Measurements from ENCODE around the gene PACS2. TPM values are rescaled to one million over a fixed set of nuclear protein-coding genes. Genes with fewer than 3 reads are reported as not detected.
"Not testable (repeated sequence)": the region's sequence is repeated elsewhere in the genome, so short reads cannot be mapped to it uniquely, and the experiment has no call there.

PACS2 gene
- total and polyA plus RNA-seq, 4 donors: 5.1 to 21.9 (median 9.8) TPM

GRCh38 chr14:105326891-105327694 is 12.5 kb downstream of the PACS2 start:
- Histone ChIP-seq H3K27ac (ENCODE audit: low read depth in 1 of 2, low read length in 2 of 2) (no peak overlapping the region), H3K36me3 (ENCODE audit: control insufficient read depth in 4 of 4, insufficient read depth in 3 of 4, low read depth in 1 of 4, low read length in 3 of 4) (no peaks in the 10 kb centered on the region), H3K9ac (ENCODE audit: low read depth in 1 of 2, low read length in 2 of 2) (no peak overlapping the region), H3K4me3 (ENCODE audit: low read depth in 1 of 3, low read length in 3 of 3) (no peak overlapping the region), H3K27me3 (ENCODE audit: control insufficient read depth in 4 of 4, insufficient read depth in 4 of 4, low read length in 3 of 4) (no peaks in the 10 kb centered on the region), H3K9me3 (ENCODE audit: control insufficient read depth in 4 of 4, low read length in 3 of 4) (no peaks in the 10 kb centered on the region), H3K4me1 (ENCODE audit: control insufficient read depth in 4 of 4, insufficient read depth in 4 of 4, low read length in 3 of 4) (peaks cover 11 to 23% (median 18%) of the 10 kb centered on the region in 4 donors)
- 92% methylated on average over 34 of the region's 34 CpGs for WGBS
- no peak for DNase-seq (ENCODE audit: low spot score)
- TF ChIP-seq RAD21 (IDR thresholded peaks at IDR 0.05) (no peak), HNF4G (IDR thresholded peaks at IDR 0.05) (no peak), ZBTB33 (IDR thresholded peaks at IDR 0.05) (no peak), YY1 (IDR thresholded peaks at IDR 0.05) (no peak), RXRA (IDR thresholded peaks at IDR 0.05) (no peak), FOXA1 (IDR thresholded peaks at IDR 0.05) (no peak), HNF4A (conservative IDR thresholded peaks at IDR 0.05) (no peak), TAF1 (conservative IDR thresholded peaks at IDR 0.05) (no peak), SP1 (IDR thresholded peaks at IDR 0.05) (no peak), GABPA (IDR thresholded peaks at IDR 0.05 in 1 of 2, conservative IDR thresholded peaks at IDR 0.05 in 1 of 2) (no peak), NR2F2 (IDR thresholded peaks at IDR 0.05) (no peak), EGR1 (IDR thresholded peaks at IDR 0.05; ENCODE audit: low read depth in 2 of 2) (no peak)
- TF ChIP-seq, protein P1, sequence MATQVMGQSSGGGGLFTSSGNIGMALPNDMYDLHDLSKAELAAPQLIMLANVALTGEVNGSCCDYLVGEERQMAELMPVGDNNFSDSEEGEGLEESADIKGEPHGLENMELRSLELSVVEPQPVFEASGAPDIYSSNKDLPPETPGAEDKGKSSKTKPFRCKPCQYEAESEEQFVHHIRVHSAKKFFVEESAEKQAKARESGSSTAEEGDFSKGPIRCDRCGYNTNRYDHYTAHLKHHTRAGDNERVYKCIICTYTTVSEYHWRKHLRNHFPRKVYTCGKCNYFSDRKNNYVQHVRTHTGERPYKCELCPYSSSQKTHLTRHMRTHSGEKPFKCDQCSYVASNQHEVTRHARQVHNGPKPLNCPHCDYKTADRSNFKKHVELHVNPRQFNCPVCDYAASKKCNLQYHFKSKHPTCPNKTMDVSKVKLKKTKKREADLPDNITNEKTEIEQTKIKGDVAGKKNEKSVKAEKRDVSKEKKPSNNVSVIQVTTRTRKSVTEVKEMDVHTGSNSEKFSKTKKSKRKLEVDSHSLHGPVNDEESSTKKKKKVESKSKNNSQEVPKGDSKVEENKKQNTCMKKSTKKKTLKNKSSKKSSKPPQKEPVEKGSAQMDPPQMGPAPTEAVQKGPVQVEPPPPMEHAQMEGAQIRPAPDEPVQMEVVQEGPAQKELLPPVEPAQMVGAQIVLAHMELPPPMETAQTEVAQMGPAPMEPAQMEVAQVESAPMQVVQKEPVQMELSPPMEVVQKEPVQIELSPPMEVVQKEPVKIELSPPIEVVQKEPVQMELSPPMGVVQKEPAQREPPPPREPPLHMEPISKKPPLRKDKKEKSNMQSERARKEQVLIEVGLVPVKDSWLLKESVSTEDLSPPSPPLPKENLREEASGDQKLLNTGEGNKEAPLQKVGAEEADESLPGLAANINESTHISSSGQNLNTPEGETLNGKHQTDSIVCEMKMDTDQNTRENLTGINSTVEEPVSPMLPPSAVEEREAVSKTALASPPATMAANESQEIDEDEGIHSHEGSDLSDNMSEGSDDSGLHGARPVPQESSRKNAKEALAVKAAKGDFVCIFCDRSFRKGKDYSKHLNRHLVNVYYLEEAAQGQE (IDR thresholded peaks at IDR 0.05): no peak
- TF ChIP-seq, protein P2, sequence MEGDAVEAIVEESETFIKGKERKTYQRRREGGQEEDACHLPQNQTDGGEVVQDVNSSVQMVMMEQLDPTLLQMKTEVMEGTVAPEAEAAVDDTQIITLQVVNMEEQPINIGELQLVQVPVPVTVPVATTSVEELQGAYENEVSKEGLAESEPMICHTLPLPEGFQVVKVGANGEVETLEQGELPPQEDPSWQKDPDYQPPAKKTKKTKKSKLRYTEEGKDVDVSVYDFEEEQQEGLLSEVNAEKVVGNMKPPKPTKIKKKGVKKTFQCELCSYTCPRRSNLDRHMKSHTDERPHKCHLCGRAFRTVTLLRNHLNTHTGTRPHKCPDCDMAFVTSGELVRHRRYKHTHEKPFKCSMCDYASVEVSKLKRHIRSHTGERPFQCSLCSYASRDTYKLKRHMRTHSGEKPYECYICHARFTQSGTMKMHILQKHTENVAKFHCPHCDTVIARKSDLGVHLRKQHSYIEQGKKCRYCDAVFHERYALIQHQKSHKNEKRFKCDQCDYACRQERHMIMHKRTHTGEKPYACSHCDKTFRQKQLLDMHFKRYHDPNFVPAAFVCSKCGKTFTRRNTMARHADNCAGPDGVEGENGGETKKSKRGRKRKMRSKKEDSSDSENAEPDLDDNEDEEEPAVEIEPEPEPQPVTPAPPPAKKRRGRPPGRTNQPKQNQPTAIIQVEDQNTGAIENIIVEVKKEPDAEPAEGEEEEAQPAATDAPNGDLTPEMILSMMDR (IDR thresholded peaks at IDR 0.05; ENCODE audit: low read depth, low read length, missing input control): no peak

DNA sequence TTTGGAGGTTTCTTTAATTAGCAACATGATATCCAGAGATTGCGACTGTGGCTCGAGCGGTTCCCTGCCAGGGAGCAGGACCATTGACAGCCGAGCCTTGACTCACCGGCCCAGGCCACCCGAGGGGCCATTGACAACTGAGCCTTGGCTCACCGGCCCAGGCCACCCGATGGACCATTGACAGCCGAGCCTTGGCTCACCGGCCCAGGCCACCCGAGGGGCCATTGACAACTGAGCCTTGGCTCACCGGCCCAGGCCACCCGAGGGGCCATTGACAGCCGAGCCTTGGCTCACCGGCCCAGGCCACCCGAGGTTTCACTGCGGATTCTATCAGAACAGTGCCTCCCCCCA is 13.1 kb downstream of the PACS2 start:
- not testable (repeated sequence) for H3K9me3 ChIP-seq (ENCODE audit: control insufficient read depth in 4 of 4, low read length in 3 of 4); H3K9ac ChIP-seq (ENCODE audit: low read depth in 1 of 2, low read length in 2 of 2); H3K4me3 ChIP-seq (ENCODE audit: low read depth in 1 of 3, low read length in 3 of 3); H3K27me3 ChIP-seq (ENCODE audit: control insufficient read depth in 4 of 4, insufficient read depth in 4 of 4, low read length in 3 of 4); H3K36me3 ChIP-seq (ENCODE audit: control insufficient read depth in 4 of 4, insufficient read depth in 3 of 4, low read depth in 1 of 4, low read length in 3 of 4); DNase-seq (ENCODE audit: low spot score); H3K27ac ChIP-seq (ENCODE audit: low read depth in 1 of 2, low read length in 2 of 2)
- 94% methylated on average over 17 of the region's 17 CpGs for WGBS
- peaks cover 11 to 23% (median 18%) of the 10 kb centered on the region in 4 donors for H3K4me1 ChIP-seq (ENCODE audit: control insufficient read depth in 4 of 4, insufficient read depth in 4 of 4, low read length in 3 of 4)
